SU-DHL-6 (cell line): Measurements from ENCODE around the gene TASOR2.

ENCODE experiments used
- H2AFZ ChIP-seq: fragments of 200-600 bp; sonication (generic); 2 replicates; pipeline ENCODE4 v1.6.1; 2014; ENCODE audit warnings: low read depth, mild to moderate bottlenecking, moderate library complexity, mixed read lengths, antibody characterized with exemption, low read length; ENCODE audit not compliant: severe bottlenecking
- H3F3A ChIP-seq: fragments of 200-600 bp; shearing (Covaris generic); 2 replicates; pipeline ENCODE4 v1.6.0; 2016; ENCODE audit warnings: antibody characterized with exemption, mild to moderate bottlenecking; ENCODE audit not compliant: insufficient read depth
- H3K27ac ChIP-seq: fragments of 200-600 bp; sonication (generic); 2 replicates; pipeline ENCODE4 v1.5.1; 2016; ENCODE audit warnings: low read depth, mild to moderate bottlenecking, low read length, moderate library complexity, mixed read lengths
- H3K27me3 ChIP-seq: fragments of 200-600 bp; sonication (generic), shearing (Covaris generic); 2 replicates; pipeline ENCODE4 v1.6.0; 2014; ENCODE audit warnings: mild to moderate bottlenecking, low read length
- H3K36me3 ChIP-seq: fragments of 200-600 bp; sonication (generic); 2 replicates; pipeline ENCODE4 v1.6.1; 2014; ENCODE audit warnings: mild to moderate bottlenecking, low read length, mixed read lengths
- H3K4me2 ChIP-seq: fragments of 300-600, 200-600 bp; shearing (Covaris generic), sonication (generic); 2 replicates; pipeline ENCODE4 v1.6.0; 2014; ENCODE audit warnings: low read length, low read depth, mild to moderate bottlenecking; ENCODE audit not compliant: poor library complexity, severe bottlenecking
- H3K4me3 ChIP-seq: fragments of 200-600 bp; sonication (generic); 2 replicates; pipeline ENCODE4 v1.5.1; 2014; ENCODE audit warnings: antibody characterized with exemption, low read length, mild to moderate bottlenecking, mixed read lengths; ENCODE audit not compliant: insufficient read depth, poor library complexity, severe bottlenecking
- H3K79me2 ChIP-seq: fragments of 200-600 bp; sonication (generic); 2 replicates; pipeline ENCODE4 v1.6.1; 2014; ENCODE audit warnings: mild to moderate bottlenecking, low read length, moderate library complexity; ENCODE audit not compliant: insufficient read depth
- H3K9ac ChIP-seq: fragments of 200-600 bp; sonication (generic); 2 replicates; pipeline ENCODE4 v1.7.0; 2014; ENCODE audit warnings: mild to moderate bottlenecking, low read length
- H3K9me2 ChIP-seq: fragments of 200-600 bp; sonication (generic); replicated peaks from 2 replicates; pipeline ENCODE4 v1.6.1; 2014; ENCODE audit warnings: low read length; ENCODE audit not compliant: insufficient read depth
- H3K9me3 ChIP-seq: fragments of 200-600 bp; sonication (generic); 2 replicates; pipeline ENCODE4 v1.6.1; 2014; ENCODE audit warnings: low read length, mixed read lengths; ENCODE audit not compliant: insufficient read depth
- H4K20me1 ChIP-seq: fragments of 200-600 bp; sonication (generic); 2 replicates; pipeline ENCODE4 v1.6.1; 2014; ENCODE audit warnings: low read depth, mild to moderate bottlenecking, antibody characterized with exemption, low read length, moderate library complexity, mixed read lengths
- EZH2phosphoT487 ChIP-seq: fragments of 200-600 bp; sonication (generic), shearing (Covaris generic); conservative IDR thresholded peaks from 2 replicates; pipeline ENCODE4 v1.6.1; 2018; ENCODE audit warnings: mild to moderate bottlenecking, antibody characterized with exemption, low read length, moderate library complexity, mixed read lengths
- TF ChIP-seq, protein P1 (sequence below): fragments of 200-600 bp; sonication (generic); IDR thresholded peaks from one replicate; pipeline ENCODE4 v1.5.1; 2017; ENCODE audit warnings: antibody characterized with exemption, mild to moderate bottlenecking, low read length, moderate library complexity; ENCODE audit not compliant: insufficient read depth, poor library complexity, severe bottlenecking

Gene TASOR2

DNA sequence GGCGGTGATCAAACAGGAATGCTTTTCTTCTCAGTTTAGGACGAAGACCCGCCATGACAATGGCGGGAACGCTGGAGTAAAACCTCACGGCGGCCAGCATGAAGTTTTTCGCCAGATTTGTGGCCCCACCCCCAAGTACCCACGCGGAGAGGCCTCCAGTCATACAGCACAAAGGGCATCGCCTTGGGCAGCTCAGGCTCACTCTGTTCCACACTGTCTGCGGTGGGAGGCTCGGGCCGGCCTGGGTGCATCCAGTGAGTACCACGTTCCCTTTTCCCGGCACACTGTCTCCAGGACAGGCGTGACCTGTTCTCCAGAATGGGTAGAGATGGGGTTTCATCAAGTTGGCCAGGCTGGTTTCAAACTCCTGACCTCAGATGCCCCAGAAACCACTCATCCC lies 45.6 kb upstream of the TASOR2 start:
- H2AFZ ChIP-seq = no peak overlapping the region
- no peaks in the 10 kb centered on the region for H3K79me2 ChIP-seq
- H3K4me3 ChIP-seq = no peak overlapping the region
- no peaks in the 10 kb centered on the region for H3K9me2 ChIP-seq
- H3K4me2 ChIP-seq = no peak overlapping the region
- H3K27me3 ChIP-seq = no peaks in the 10 kb centered on the region
- H3K9ac ChIP-seq = no peak overlapping the region
- H3F3A ChIP-seq = no peaks in the 10 kb centered on the region
- TF ChIP-seq, protein P1, sequence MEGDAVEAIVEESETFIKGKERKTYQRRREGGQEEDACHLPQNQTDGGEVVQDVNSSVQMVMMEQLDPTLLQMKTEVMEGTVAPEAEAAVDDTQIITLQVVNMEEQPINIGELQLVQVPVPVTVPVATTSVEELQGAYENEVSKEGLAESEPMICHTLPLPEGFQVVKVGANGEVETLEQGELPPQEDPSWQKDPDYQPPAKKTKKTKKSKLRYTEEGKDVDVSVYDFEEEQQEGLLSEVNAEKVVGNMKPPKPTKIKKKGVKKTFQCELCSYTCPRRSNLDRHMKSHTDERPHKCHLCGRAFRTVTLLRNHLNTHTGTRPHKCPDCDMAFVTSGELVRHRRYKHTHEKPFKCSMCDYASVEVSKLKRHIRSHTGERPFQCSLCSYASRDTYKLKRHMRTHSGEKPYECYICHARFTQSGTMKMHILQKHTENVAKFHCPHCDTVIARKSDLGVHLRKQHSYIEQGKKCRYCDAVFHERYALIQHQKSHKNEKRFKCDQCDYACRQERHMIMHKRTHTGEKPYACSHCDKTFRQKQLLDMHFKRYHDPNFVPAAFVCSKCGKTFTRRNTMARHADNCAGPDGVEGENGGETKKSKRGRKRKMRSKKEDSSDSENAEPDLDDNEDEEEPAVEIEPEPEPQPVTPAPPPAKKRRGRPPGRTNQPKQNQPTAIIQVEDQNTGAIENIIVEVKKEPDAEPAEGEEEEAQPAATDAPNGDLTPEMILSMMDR = no peak
- TF ChIP-seq EZH2phosphoT487 = no peak
- H3K27ac ChIP-seq = no peak overlapping the region
- peaks cover 8% of the 10 kb centered on the region; the same call in 1 of the 2 replicates for H3K36me3 ChIP-seq
- no peaks in the 10 kb centered on the region for H3K9me3 ChIP-seq
- no peaks in the 10 kb centered on the region for H4K20me1 ChIP-seq

DNA sequence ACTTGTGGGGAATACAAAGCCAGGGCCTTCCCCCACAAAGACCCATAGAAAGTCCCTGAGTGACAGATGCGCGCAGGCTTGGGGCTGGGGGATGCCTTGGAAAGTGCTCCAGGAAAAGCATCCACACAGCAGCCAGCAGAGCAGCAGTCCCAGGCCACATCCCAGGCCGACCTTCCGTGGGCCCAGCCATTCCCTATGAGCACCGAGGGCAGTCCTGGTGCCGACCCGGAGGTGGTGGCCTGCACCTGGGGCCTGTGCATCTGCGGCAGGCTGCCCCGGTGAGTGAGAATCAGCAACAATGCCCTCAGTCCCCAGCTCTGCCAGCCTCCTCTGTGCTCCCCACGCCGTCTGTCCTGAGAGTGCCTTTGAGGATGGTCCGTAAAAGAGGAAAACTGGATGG lies 44.6 kb upstream of the TASOR2 start:
- Histone ChIP-seq H4K20me1 (no peaks in the 10 kb centered on the region), H3K27ac (no peak overlapping the region), H3K4me3 (no peak overlapping the region), H3K79me2 (no peaks in the 10 kb centered on the region), H3K4me2 (no peak overlapping the region), H3K9ac (no peak overlapping the region), H3K27me3 (no peaks in the 10 kb centered on the region), H3K9me3 (no peaks in the 10 kb centered on the region), H3F3A (no peaks in the 10 kb centered on the region), H2AFZ (no peak overlapping the region), H3K9me2 (no peaks in the 10 kb centered on the region), H3K36me3 (peaks cover 8% of the 10 kb centered on the region; the same call in 1 of the 2 replicates)
- no peak for TF ChIP-seq EZH2phosphoT487

GRCh38 chr10:5640501-5640900 lies 44.1 kb upstream of the TASOR2 start:
- no peaks in the 10 kb centered on the region for H3K9me2 ChIP-seq
- H3K4me3 ChIP-seq = no peak overlapping the region
- no peak overlapping the region for H3K27ac ChIP-seq
- H3K36me3 ChIP-seq = peaks cover 8% of the 10 kb centered on the region; the same call in 1 of the 2 replicates
- no peak overlapping the region for H2AFZ ChIP-seq
- H4K20me1 ChIP-seq = no peaks in the 10 kb centered on the region
- no peaks in the 10 kb centered on the region for H3K9me3 ChIP-seq
- no peak overlapping the region for H3K4me2 ChIP-seq
- TF ChIP-seq, protein P1 = no peak
- TF ChIP-seq EZH2phosphoT487 = no peak
- H3K9ac ChIP-seq = no peak overlapping the region
- H3K79me2 ChIP-seq = no peaks in the 10 kb centered on the region
- H3K27me3 ChIP-seq = no peaks in the 10 kb centered on the region
- H3F3A ChIP-seq = no peaks in the 10 kb centered on the region

DNA sequence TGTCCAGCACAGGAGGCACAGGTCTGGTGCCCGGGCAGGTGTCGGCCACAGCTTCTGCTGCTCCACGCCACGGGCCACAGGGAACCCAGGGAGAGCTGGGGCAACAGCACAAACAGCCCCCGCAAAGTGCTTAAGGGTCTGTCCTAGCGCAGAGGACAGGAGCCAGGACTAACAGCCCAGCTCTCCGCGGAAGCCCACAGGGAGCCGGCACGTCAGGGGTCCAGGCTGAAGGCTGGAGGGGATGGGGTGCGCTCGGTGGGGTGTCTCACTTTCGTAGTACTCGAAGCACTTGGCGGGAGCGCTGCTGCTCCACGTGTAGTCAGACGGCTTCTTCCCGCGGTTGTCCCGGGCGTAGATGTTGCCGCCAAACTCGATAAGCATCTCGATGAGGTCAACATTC lies 43.1 kb upstream of the TASOR2 start:
- Histone ChIP-seq H3F3A (no peaks in the 10 kb centered on the region), H3K4me3 (no peak overlapping the region), H2AFZ (no peak overlapping the region), H3K9me3 (no peaks in the 10 kb centered on the region), H3K27ac (no peak overlapping the region), H3K27me3 (no peaks in the 10 kb centered on the region), H3K79me2 (no peaks in the 10 kb centered on the region), H4K20me1 (no peaks in the 10 kb centered on the region), H3K9ac (no peak overlapping the region), H3K36me3 (peaks cover 8% of the 10 kb centered on the region; the same call in 1 of the 2 replicates), H3K4me2 (no peak overlapping the region), H3K9me2 (no peaks in the 10 kb centered on the region)
- no peak for TF ChIP-seq EZH2phosphoT487
- TF ChIP-seq, protein P1 = no peak
